ENCODE results near the gene OR2H2.

The OR2H2 gene

DNA sequence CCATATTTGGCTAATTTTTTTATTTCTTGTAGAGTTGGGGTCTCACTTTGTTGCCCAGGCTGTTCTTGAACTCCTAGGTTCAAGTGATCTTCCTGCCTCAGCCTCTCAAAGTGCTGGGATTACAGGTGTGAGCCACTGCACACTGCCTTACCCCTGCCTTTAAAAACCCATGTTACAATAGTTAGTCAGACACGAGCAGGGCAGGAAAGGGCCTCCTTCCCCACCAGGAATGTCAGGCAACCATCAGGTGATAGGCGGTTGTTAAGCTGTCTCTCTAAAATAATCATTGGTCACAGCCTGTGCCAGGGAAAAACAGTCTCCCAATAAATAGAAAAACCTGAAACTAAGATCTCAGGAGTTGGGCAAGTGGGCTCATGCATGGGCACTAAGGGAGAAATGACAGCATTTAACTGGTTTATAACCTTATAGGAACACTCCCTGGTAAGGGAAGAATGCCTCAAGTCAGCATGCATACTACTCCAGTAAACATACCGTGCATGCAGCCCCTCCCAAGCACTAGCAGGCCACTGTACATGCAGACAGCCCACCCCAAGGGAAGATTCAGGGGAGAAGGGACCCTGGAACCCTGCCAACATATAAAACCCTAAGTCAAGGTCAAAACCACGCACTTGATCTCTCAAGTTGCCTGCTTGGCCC, 8.4 kb downstream of the OR2H2 start:
- DNase-seq = no peak

DNA sequence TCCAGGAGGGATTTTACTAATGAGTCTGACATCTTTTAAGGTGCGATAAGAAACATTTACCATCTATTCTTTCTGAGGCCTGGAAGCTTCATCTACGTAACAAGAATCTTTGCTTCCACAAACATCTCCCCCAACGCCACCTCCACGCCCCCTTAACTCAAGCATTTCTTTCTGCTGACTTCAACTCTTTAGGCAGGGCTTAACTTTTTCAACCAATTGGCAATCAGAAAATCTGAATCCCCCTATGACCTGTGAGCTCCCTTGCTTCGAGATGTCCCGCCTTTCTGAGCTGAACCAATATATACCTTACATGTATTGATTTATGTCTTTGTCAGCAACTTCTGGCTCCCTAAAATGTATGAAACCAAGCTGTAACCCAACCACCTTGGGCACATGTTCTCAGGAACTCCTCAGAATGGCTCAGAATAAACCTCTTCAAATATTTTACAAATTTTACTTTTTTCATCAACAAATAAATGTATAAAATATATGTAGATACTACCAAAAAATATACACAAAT, 11.5 kb downstream of the OR2H2 start:
- no peak for DNase-seq

DNA sequence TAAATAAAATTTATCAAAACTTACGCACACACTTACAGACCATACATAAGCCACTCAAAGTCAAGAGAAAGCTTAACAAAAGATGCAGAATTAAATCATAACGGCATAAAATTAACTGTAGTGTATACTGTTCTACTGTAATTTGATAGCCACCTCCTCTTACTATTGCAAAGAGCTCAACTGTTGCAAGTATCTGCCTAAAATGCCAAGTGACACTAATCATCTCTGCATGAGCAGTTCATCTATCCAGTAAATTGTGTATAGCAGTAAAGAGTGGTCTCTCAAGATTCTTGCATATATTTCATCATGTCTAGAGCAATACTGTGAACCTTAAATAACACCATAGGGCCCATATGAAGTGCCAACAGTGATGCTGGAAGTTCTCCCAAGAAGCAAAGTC, 12.3 kb downstream of the OR2H2 start:
- no peak for DNase-seq

DNA sequence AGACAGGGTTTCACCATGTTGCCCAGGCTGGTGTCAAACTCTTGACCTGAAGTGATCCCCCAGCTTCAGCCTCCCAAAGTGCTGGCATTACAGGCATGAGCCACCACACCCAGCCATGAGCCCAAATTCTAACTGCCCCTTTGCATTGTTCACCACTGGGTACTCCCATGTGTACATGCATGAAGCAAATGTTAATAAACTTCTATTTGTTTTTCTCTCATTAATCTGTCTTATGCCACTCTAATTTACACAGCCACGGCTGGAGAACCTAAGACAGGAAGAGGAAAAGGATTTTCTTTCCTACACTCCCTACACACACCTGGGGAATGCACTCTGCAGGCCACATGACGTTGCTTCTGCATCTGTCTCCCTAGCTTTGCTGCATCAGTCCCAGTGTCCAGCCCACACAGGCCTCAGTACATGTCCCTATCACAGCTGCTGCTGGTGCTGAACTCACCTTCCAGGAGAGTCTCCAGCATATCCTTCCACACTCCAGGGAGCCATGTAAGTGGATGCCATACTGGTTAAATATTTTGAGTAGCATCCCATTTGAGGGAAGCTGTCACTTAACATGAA, 13.3 kb downstream of the OR2H2 start:
- DNase-seq = no peak

DNA sequence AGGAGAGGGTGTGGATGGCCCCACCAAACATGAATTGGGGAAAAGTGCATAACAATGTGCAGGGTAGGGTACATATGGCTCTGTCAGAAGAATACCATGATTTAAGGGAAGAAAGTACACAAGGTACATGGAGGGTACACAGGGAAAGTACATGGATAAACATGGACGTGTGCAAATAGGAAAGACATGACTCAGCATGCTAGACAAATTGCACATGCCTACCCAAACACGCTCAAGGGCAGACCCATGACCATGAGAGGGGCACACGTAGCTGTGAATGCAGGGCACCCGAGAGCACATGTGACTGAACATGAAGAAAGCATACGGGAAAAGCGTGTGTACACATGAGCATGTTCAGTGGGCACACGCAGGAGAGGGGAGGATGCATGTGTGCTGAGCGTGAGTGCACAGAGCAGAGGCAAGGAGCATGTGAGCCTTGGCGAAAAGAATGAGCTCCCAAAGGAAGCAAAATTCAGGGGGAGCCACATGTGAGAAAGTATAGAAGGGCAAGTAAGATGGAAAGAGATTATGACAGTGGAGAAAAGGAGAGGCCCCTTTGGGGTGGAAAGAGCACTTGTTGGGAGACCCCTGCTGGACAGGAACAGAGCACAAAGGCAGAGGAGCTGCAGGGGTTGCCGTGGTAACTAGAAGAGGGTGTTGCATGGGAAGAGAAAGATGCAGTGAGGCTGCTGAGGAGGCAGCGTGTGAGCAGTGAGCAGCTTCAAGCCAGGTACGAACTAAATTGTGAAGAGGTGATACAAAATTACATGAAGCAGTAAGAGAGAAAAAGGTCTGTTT, 17.8 kb downstream of the OR2H2 start:
- peak in 2 of 4 experiments; percentile 11 to 20 for DNase-seq

DNA sequence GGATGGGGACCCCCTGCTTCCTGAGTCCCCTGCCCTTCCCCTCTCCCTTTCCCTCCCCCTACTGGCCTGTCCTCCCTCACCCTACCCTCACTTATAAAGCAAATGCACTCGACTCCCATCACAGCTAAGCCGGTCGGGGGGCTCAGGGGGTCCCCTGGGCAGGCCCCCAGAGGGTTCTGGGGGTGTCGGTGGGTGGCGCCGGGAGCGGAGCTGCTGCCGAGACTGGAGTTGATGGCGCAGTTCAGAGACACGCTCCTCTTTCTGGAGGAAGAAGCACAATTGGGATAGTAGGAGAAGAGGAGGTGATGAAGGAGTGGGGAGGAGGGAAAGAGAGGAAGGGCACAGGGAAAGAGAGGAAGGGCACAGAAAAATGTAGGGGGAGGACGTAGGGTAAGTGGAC, 18.5 kb downstream of the OR2H2 start:
- no peak for DNase-seq

DNA sequence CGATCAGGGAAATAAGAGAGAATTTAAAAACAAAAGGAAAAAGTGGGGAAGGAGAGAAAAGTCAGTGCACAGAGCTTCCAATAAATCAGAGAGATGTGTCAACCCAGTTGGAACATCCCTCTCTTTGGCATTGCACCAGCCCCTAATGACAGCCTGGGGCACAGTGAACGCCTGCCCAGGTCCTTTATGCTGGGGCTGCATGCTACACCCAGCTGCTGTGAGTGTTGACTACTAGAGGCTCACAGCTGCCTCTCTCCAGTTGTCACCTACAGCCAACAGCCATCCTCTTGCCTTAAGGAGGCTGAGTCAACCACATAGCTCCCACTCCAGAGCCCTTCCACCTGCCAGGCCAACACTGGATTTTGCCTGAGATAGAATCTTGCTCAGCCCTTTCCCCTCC, 19.0 kb downstream of the OR2H2 start:
- DNase-seq = no peak

DNA sequence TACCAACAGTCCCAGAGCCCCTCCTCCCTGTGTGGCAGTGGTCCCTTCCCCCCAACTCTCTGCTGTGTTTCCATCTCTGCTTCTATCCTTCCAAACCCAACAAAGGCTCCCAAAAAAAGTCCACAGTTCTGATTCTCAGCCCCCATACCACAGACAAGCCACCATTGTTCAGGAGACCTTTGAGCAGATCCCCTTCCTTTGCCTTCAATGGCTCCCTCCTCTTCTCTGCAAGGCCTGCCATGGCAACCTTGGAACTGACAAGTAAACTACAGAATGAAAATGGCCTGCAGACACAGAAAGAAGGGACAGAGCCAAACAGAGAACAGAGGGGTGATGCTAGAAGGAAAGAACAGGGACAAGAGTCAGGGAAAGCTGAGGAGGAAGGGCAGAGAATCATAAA, 23.2 kb downstream of the OR2H2 start:
- no peak for DNase-seq

DNA sequence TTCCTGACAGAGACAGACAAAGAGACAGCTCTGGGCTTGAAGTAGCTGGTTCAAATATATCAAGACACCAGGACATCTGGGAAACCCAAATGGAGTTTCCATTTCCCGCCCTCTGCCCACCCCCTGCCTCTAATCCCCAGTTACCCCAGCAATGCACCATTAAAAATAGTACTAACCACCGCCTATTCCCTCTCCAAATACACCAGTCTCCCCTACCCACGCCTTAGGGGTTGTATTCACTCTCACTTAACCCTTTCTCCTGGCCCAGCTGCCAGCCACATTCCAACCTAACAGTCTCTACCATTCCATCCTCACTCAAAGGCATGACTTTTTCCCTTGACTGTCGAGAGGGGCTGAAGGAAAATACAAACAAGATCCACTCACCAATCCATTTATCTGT, 25.6 kb downstream of the OR2H2 start:
- no peak for DNase-seq

DNA sequence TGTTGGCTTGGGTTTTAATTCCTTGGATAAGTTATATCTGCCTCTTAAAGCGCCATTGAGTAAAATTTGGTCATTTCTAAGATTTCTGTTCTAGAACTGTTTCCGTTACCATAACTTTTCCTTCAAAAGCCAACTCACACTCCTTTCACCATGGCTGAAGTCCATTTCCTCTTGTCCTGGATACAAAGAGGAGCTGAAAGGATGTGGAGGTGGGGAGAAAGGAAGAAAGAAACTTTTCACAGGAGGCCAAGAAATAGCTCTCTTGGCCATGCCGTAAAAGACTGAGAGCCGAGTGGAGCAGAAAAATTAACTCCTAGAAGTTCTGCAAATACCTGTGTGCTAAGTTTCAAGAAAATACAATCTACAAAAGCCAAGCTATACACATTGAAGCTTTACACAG, 26.5 kb downstream of the OR2H2 start:
- DNase-seq = no peak

DNA sequence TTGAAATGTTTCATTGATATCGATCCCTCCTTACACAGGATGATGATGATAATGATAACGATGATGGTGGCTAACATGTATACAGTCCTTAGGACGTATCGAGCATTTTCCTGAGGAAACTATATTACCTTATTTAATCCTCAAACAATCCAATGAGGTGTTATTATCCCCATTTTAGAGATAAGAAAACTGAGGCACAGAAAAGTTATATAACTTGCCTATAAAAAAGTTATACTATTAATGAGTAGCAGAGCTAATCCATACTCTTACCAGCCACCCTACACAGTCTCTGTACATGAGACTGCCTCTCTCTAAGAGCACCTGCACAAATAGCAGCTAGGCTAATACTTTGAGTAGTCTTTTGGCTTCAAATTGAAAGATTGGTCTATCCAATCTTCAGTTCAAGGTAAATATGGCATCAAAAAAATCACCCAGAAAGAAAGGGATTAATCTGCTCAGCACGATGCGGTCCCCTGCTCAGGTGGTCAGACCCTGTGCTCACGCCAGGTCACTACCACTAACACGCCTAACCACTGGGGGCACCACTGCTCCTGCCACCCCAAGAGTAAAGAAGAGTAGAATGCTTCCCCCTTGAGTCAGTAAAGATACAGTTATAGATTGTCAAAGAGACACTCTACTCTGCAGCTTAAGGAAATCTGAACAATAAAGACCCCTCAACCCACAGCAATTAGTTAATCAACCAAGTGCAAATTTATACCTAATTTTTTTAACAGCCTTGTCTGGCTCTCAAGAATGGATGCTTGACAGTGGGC, 33.0 kb downstream of the OR2H2 start:
- no peak for DNase-seq

DNA sequence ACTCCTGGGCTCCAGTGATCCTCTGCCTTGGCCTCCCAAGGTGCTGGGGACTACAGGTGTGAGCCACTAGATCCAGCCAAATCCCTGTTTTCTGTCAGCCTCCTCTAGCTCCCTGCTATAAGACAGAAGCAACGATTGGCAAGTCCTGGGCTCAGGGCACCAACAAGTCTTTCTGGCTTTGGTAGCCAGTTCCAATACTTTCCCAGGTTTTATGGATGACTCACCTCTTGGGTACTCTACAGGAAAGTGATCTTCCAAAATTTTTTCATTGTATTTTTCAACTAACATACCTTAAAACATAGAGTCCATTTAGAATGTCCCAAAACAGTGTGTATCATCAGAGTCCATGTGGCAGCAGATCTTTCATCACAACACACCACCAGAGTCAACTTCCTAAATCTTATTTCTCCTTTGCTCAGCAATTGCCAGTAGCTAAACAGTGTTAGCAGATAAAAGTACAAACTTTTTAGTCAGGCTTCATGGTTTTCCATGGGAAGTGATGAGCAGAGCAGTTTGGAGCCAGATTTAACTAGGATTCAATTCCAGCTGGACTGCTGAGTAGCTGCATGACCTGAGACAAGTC, 34.7 kb downstream of the OR2H2 start:
- DNase-seq = peak; percentile 44 to 74 (median 60)

DNA sequence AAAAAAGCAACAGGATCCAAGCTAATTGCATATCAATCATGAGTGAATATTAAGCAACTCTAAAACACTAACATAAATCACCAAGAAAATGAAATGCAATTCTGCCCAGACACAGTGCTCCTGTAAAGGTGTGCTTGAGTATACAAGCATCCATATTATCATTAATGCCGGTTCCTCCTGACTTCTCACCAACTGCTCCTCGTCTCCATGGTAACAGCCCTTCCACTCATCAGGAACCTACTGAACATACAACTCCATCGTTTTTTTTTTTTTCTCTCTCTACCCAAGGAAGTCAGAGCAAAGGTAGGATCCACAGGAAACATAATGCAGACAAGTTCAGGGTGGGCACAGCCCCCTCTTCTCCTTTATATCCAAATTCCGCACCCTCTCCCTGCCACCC, 35.7 kb downstream of the OR2H2 start:
- no peak for DNase-seq

DNA sequence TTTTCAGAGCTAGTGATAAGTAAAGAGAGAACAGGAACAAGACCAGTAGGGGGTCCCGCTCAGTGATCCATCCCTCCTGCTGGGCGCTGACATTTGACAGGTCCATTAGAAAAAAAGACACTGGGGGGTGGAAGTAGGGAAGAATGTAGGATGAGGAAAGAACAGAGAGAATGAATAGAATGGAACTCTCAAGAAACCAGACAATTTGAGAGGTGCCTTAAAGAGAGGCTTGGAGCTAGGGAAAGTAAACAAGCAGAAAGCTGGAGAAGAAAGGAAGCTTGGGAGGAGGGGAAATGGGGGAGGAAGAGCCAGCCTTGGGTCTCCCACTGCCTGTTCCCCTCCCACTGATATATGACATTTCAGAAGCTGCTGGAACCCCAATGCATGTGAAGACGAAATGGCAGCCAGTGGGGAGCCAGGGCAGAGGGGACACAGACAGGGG, 39.6 kb downstream of the OR2H2 start:
- no peak for DNase-seq

DNA sequence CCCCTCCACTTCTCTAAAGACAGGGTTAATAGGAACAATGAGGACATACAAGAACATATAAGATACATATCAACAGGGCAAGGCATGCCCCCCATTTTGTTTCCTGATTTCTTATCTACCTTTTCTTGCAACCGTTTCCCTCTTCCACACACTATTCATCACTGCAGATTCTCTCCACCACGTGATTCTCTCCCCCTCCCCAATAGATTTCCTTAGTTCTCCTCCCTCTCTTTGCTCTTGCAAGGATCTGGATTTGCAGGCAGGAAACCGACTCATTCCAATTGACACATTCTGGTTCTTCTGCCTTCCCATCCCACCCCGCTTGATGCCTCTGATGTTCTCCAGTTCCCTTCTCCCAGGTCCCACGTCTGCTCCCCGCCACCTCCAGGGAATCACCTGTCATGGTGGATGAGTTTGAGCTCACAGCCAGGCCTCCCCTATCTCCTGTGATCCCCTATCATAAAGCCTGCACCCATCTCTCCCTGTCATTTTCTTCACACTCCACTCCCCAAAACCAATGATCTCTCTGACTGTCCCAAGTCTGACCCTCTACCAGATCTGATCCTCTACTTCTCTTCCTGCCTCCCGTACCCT, 40.5 kb downstream of the OR2H2 start:
- DNase-seq = no peak

DNA sequence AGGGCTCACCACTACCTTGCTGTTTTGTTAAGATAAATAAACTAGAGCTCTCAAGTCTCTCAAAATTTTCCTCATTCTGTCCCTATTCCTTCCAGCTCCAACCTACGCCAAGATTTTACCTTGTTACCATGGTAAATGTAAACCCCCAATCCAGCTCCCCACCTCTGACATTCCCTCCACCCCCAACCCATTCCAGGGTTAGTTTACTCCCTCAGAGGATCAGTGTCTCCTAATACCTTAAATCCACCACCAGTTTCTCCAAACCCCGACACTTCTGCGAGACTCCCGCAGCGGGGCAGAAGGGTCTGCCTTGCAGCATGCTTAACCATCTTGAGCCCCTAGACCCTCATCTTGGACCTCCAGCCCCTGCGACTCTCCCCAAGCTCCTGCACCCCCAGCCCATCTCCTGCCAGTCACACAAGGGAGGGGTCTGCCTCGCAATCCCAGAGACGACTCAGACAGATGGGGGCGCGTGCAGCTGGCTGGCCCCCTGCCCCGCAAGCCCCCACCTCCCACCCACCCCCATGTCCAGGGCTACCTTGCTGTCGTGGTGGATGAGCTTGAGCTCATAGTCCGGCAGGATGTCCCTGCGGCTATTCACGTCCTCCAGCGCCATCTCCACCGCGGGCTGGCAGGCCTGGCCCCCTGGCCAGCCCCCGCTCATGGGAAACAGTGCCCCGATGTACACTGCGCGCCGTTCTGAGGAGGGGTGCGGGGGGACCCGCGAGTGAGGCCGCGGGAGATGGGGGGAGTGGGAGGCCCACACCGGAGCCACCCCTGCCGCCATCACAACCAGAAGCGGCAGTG, 42.2 kb downstream of the OR2H2 start:
- no peak for DNase-seq

DNA sequence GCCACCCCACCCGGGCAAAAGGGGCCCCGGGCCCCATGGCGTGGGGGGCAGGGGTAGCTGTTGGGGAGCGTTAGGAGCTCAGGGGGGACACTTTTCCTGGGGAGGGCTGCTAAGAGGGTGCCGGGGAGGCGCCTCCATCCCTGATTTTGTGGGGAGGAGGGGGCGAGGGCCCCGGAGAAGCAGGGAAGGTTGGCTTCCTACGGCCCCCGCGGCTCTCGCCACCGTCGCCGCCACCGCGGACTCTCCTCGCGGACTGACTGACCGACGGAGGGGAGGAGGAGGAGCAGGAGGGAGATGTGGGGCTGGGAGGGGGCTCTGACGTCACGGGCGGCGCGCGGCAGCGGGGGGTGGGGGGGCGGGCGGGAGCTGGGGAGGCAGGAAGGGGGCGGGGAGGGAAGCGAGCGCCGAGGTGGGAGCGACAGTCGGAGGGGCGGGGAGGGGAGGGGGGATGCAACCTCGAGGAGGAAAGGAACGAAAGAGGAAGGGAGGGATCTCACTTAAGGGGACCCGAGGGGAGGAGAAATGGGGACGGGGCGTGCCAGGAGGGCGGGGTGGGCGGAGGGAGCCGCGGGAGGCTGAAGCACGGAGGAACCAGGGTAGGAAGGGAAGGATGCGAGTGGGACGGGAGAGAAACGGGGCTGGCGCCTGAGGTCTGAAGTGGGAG, 43.0 kb downstream of the OR2H2 start:
- DNase-seq = peak; percentile 23 to 62 (median 52)

DNA sequence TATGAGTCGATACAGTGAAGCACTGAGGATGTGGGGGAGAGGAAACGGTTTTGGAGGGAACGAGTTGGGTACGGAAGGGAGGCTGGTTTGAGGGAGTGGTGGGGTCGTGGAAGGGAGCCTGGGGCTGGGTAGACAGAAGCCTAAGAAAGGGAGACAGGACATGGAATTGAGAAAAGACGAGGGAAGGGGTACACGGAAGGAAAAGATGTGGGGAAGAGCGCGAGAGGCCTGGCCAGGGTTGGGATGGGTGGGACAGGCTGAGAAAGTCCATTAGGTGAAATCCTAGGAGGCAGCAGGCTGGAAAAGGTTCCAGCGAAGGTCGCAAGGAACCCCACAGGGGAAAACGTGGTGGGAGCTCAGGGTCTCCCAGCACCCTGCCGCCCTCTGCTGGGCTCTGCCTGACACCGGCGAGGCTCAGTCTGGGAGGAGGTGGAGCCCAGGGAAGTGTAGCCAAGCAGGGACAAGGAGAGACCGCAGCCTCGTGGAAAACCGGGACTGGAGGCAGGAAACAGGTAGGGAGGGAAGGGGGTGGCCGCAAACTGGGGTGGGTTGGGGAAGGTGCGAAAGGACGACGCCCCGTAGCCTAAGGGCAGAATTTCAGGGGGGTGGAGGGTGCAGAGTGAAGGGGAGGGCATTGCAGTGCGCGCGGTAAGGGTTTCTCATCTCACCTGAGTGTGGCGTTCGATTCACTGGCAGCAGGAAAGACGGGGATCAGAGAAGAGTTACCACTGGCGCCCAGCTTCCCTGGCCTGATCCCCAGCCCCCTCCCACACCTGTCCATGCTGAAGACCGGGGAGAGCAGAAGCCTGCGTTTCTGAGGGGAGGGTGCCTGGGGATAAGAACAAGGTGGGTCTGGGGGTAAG, 43.7 kb downstream of the OR2H2 start:
- peak; percentile 50 to 70 (median 58) for DNase-seq

DNA sequence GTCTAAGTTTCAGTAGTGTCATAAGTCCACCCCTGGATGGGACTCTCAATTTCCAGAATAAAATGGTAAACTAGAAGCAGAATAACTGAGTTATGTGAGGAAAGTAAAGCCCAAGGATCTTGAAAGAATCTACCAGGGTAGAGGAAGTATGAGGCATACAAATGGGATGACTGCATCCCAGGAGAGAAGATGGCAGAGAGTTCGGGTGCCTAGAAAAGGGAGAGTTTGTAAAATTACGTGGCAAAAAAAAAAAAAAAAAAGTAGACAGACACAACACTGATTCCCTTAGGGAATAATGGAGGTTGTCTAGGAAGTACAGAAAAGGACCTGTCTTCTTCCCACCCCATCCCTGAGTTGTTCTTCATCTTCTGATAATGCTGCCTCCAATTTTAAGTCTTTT, 44.6 kb downstream of the OR2H2 start:
- DNase-seq = no peak

DNA sequence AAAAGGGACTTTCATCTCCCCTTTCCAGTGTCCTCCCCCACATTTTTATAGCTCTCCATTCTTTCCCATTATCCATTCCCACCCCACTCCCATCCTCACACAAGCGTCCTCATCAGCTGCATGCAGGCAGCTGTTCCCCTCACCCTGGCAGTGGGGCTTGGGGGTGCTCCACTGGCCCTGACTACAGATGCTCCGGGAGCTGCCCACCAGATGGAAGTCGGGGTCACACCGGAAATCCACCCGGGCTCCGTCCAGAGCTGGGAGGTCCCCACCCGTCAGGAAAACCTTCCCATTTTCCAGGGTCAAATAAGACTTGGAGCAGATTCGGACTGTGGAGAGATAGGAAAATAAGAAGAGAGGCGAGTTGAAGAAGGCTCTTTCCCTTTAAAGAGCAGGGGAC, 45.4 kb downstream of the OR2H2 start:
- no peak for DNase-seq

Measured in suppressor macrophage (primary cell).